Liver (tissue), 3 donors: ENCODE measurements around the gene CHRM1.

Source experiments
- CTCF ChIP-seq: fragments of 150-350 bp; IDR thresholded peaks from 2 replicates; pipeline ENCODE4 v1.5.1; 2017; ENCODE audit warnings: improper control_type of control experiment, low read depth, low read length; ENCODE audit not compliant: missing input control
- EGR1 ChIP-seq, 2 donors: IDR thresholded peaks; 2 replicates each; pipeline ENCODE4 v1.6.1; 2016 to 2018; ENCODE audit warnings: antibody characterized with exemption in 2 of 2, low read depth in 2 of 2
- RAD21 ChIP-seq, 2 donors: IDR thresholded peaks; 2 replicates each; pipeline ENCODE4 v1.6.1; 2016; ENCODE audit warnings: antibody characterized with exemption in 2 of 2, mild to moderate bottlenecking in 2 of 2
- REST ChIP-seq: IDR thresholded peaks from 2 replicates; pipeline ENCODE4 v1.6.1; 2016; ENCODE audit warnings: antibody characterized with exemption, mild to moderate bottlenecking
- TAF1 ChIP-seq: conservative IDR thresholded peaks from 2 replicates; pipeline ENCODE4 v1.6.1; 2016; ENCODE audit warnings: antibody characterized with exemption, mild to moderate bottlenecking
- donor health status: healthy.
- donor health status: healthy.

GRCh38 chr11:62934496-62934785 lies 13.3 kb upstream of the CHRM1 start:
- TF ChIP-seq REST (no peak), CTCF (no peak), TAF1 (no peak), RAD21 (IDR thresholded peaks at IDR 0.05) (no peak), EGR1 (IDR thresholded peaks at IDR 0.05; ENCODE audit: low read depth in 2 of 2) (no peak)
